OCI-M2 (cell line): Measurements from ENCODE around the gene FSD2.
"Not testable (repeated sequence)": the region's sequence is repeated elsewhere in the genome, so short reads cannot be mapped to it uniquely, and the experiment has no call there.

Source experiments
- DNase-seq: peaks from one replicate; lab custom pipeline; 2025; ENCODE audit not compliant: unreplicated experiment; lab: John Stamatoyannopoulos, UW

FSD2 gene

GRCh38 chr15:82830427-82831173, 24.7 kb upstream of the FSD2 start:
- no peak for DNase-seq

- no peak for DNase-seq
Observed at GRCh38 chr15:82829234-82829633, 23.4 kb upstream of the FSD2 start.

DNA sequence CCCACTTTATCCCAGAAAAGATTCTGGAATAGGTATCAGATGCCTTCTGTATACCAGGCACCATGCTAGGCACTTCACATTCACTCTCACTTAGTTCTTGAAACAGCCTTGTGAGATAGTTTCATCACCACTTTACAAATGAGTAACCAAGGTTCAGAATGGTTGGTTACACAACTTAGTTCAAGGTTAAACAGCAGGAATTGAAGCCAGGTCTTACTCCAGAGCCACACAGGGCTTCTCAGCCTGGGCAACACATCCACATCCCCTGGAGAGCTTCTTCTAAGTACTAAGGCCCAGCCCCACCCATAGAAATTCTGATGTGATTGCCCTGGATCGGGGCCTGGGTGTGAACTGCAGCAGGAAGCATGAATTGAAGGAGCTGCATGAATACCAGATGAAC, 22.2 kb upstream of the FSD2 start:
- DNase-seq: no peak

- no peak for DNase-seq
Observed at GRCh38 chr15:82823049-82823448, 17.2 kb upstream of the FSD2 start.

- not testable (repeated sequence) for DNase-seq
Observed at GRCh38 chr15:82821851-82822250, 16.0 kb upstream of the FSD2 start.

- DNase-seq: not testable (repeated sequence)
Observed at GRCh38 chr15:82821396-82821795, 15.5 kb upstream of the FSD2 start.

DNA sequence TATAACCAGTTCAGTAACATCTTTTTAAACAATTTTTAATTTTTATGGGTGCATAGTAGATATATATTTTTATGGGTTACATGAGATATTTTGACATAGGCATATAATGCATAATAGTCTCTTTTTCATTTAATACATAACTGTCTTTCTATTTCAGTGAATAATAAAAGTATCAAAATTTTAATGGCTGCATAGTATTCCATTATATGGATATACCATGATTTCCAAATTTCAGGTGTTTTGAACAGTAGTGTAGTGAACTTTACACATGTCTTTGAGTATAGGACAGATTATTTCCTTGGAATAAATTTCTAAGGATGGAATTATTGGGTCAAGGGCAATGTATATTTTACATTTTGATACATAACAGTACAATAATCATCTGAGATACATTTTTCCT, 14.3 kb upstream of the FSD2 start:
- no peak for DNase-seq

GRCh38 chr15:82812994-82813393, 7.1 kb upstream of the FSD2 start:
- no peak for DNase-seq

DNA sequence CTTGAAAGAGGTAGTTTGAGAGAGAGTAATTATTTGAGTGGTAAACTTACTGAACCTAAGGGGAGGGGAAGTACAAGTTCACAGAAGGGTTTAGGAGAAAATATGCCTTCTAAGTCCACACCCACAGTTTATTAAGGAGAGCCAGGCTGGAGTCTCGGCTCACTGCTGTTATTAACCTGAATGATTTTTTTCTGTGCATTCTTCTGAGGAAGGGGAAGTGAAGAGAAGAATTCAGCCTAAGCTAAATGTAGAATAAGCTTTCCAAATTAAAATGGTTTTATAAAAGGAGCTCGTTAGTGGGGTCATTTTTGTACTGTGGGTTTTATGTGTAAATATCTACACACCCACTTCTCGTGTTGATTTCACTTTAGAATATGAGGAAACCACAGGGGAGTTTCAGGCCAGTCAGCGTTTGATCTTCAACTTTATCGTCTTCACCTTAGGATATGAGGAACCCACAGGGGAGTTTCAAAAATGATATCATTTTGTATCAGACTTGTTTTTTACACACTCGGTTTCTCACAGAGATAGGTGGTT, 5.1 kb upstream of the FSD2 start:
- no peak for DNase-seq

GRCh38 chr15:82810061-82810889, 4.4 kb upstream of the FSD2 start:
- no peak for DNase-seq

GRCh38 chr15:82809308-82810060, 3.6 kb upstream of the FSD2 start, which contains the start of gene WHAMM:
TSS of gene WHAMM (plus strand) at chr15:82809628. CDS start at chr15:82809727, 99 bp downstream.
- DNase-seq: peak; percentile 56

DNA sequence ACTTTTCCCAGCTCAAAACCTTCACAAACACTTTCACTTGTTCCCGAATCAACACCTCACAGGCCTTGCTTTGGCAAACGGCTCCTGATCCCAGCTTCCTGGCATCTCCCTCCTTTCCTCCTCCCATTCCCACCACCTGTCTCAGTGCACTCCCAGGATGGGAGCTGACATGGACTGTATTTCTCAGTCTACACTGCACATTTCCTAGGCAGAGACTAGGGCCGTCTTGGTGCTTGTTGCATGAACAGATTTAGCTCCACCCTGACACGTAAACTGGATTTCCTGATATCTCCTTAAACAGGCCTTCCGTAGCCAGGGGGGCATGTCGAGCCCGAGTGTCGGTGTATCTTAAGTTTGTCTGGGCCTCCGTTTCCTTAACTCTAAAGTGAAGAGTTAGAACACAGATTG, 2.8 kb upstream of the FSD2 start:
- DNase-seq: no peak

GRCh38 chr15:82807920-82808633, 2.2 kb upstream of the FSD2 start:
- DNase-seq: no peak

DNA sequence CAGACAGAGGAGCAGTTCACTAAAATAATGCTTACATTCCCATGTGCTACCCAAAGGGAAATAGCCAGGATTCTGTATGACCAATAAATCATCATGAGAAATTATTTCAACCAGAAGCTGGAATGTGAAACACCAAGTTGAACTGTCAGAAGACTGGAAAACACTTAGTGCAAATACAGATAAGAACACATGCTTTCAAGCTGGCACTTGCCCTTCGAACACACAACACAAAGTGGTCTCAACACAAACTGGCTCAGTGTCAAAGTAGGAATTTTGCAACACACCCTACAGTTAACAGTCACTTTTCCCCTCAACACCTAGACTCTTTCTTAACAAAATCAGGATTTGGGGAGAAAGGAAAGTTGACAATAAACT, 1.3 kb downstream of the FSD2 start:
- DNase-seq: no peak

DNA sequence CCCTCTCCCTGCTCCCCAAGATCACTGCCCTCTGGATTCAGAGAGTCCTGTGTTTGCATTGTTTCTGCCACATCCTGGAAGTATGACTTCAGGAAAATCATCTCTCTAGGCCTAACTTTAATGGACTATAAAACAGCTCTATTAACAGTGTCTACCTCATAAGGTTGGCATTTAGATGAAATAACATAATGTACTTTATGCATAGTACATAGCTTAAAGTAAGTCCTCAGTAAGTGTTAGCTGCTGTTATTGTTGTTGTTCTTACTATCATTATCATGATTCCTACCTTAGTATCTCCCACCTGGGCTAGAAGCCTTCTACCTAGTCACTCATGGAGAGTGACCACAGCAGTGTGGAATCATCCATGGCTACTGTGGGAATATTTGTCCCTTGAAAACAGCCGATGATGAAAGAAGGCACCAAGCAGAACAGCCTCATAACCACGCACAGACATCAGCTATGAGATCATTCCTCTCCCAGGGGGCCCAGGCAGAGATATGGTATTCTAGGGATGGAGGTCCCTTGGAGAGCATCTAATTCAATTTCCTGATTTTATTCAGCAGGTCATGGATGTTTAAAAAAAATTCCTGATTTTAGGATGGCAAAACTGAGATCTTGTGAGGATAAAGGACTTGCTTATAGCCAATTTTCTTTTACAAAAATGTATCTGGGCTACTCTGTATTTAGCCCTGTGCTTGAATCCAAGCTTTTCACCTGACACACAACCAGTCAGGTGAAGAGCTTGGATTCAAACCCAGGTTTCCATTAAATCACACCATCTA, 1.9 kb downstream of the FSD2 start:
- no peak for DNase-seq

- no peak for DNase-seq
Observed at GRCh38 chr15:82802497-82802896, 3.4 kb downstream of the FSD2 start.

DNA sequence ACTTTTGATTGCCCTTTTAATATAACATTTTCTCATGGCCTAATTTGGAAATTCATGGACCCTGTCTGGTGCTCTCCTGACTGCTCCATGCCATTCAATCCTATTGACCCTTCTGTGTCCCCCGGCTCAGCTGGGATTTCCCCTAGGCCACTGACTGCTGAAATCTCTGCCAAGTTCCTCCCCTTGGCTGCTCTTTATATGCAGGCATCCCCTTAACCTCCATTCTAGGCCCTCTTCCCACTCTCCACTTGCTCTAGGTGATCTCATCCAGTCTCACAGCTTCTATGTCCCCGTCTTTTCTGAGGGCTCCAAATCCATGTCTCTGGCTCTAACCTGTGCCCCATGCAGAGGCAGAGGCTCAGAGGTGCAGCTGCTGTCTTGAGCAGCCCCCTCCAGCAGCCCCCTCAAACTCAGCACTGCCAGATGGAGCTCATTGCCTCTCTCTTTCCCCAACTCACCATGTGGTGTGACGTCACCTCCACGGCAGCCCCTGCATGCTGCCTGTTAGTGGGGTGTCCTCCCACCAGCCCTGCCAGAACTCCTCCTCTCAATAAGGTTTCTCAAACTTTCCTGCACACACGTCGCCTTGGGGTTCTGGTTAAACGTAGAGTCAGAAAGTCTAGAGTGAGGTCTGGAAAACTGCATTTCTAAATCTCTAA, 6.6 kb downstream of the FSD2 start:
- no peak for DNase-seq

DNA sequence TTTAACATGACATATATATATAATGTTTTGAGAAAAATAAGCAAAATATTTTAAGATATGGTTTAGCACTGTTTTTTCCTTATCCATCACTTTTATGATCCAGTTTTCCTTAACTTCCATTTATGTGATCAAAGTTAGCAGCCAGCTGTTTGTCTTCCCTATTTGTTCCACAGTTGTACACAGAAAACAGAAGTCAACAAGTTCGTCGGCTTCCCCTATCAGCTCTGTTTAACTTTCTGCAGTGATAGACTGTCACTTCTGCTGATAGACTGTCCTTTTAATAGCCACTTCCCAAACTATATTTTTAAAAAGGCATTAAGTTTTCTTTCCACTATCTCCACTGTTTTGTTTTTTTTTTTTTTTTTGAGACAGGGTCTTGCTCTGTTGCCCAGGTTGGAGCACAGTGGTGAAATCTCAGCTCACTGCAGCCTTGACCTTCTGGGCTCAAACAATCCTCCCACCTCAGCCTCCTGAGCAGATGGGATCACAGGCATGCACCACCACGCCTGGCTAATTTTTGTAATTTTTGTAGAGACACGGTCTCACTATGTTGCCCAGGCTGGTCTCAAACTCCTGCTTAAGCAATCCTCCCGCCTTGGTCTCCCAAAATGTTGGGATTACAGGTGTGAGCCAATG, 7.2 kb downstream of the FSD2 start:
- no peak for DNase-seq

DNA sequence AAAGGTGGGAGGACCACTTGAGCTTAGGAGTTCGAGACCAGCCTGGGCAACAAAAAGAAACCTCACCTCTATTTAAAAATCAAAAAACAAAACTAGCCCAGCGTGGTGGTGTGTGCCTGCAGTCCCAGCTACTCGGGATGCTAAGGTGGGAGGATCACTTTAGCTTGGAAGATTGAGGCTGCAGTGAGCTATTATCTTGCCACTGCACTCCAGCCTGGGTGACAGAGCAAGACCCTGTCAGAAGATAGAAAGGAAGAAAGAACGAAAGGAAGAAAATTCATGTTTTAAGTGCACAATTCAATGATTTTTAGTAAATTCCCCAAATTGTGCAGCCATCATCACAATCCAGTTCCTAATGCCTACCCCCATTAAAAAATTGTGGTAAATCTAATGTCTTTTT, 7.8 kb downstream of the FSD2 start:
- DNase-seq: no peak
